Natural killer cell (primary cell): Measurements from ENCODE around the gene MAB21L3. TPM values are rescaled to one million over a fixed set of nuclear protein-coding genes. Genes with fewer than 3 reads are reported as not detected.

ENCODE experiments used
- ATAC-seq, 3 donors: fragments of 150-1000 bp in 2 of 3; fragments of 200-7000 bp in 1 of 3; cut with Tn5 transposase; 1 replicate in 1 of 3; 2 replicates in 2 of 3; pipeline ENCODE4 v1.10.0; 2021; ENCODE audit warnings: mild to moderate bottlenecking in 2 of 3, moderate library complexity in 2 of 3
- DNase-seq, 2 donors: peaks; one replicate each; pipeline versions ENCODE4 v3.0.0 to v3.0.0-alpha.2; 2013 to 2021; ENCODE audit warnings: mixed read lengths in 1 of 2
- H3K27ac ChIP-seq: one replicate; pipeline ENCODE4 v1.5.1; 2013; ENCODE audit warnings: mild to moderate bottlenecking, low read length
- H3K27me3 ChIP-seq: one replicate; pipeline ENCODE4 v1.6.1; 2013; ENCODE audit warnings: low read length; ENCODE audit not compliant: control insufficient read depth, insufficient read depth
- H3K36me3 ChIP-seq: one replicate; pipeline ENCODE4 v1.6.1; 2013; ENCODE audit warnings: low read length; ENCODE audit not compliant: control insufficient read depth, insufficient read depth
- H3K4me1 ChIP-seq: one replicate; pipeline ENCODE4 v1.6.1; 2013; ENCODE audit warnings: low read length; ENCODE audit not compliant: control insufficient read depth, insufficient read depth
- H3K4me3 ChIP-seq: one replicate; pipeline ENCODE4 v1.5.1; 2013; ENCODE audit warnings: low read length
- H3K9me3 ChIP-seq: one replicate; pipeline ENCODE4 v1.6.1; 2013; ENCODE audit warnings: low read length; ENCODE audit not compliant: control insufficient read depth, insufficient read depth
- H3K27ac Mint-ChIP-seq, 2 donors: one replicate each; pipeline ENCODE4 v1.8.0; 2022; ENCODE audit warnings: mild to moderate bottlenecking in 2 of 2, mixed read lengths in 2 of 2, moderate library complexity in 1 of 2
- H3K27me3 Mint-ChIP-seq, 2 donors: one replicate each; pipeline ENCODE4 v1.8.0; 2022; ENCODE audit warnings: low read depth in 2 of 2, mixed read lengths in 2 of 2
- H3K36me3 Mint-ChIP-seq: one replicate; pipeline ENCODE4 v1.8.0; 2022; ENCODE audit warnings: mixed read lengths
- H3K4me1 Mint-ChIP-seq, 2 donors: one replicate each; pipeline ENCODE4 v1.8.0; 2022; ENCODE audit warnings: mixed read lengths in 2 of 2
- H3K4me3 Mint-ChIP-seq: one replicate; pipeline ENCODE4 v1.8.0; 2022; ENCODE audit warnings: mild to moderate bottlenecking, moderate library complexity, mixed read lengths
- H3K9me3 Mint-ChIP-seq, 2 donors: one replicate each; pipeline ENCODE4 v1.8.0; 2022; ENCODE audit warnings: mixed read lengths in 2 of 2
- CTCF ChIP-seq: fragments of 200-600 bp; IDR thresholded peaks from one replicate; pipeline ENCODE4 v1.8.0; 2022; ENCODE audit warnings: antibody characterized with exemption
- WGBS: methylation state at CpG from one replicate; pipeline ENCODE4 v1.1.7; 2013; ENCODE audit warnings: missing lambda C conversion rate; ENCODE audit not compliant: insufficient coverage; 5-methylcytosine and 5-hydroxymethylcytosine counted together
- intact Hi-C: fragments of 100-400 bp; cut with micrococcal nuclease; formaldehyde crosslinking; loops from one replicate; pipeline ENCODE4 v1.14.2; 2022
- total RNA-seq, 4 donors: library from RNA; stranded (reverse); fragments of 120-200 nt in 1 of 4; gene quantifications; one replicate each; pipeline versions ENCODE4 v1.2.3 to v1.2.4, GENCODE V29; 2013 to 2022

The MAB21L3 gene
- total RNA-seq, 3 donors from 2014 or later (not counting 1 experiment from before 2014, with no cell fraction given): not detected

GRCh38 chr1:116126281-116126680, 15.1 kb downstream of the MAB21L3 start:
- Mint-ChIP-seq H3K4me3 (no peak overlapping the region), H3K4me1 (peaks cover 4 to 6% of the 10 kb centered on the region in 2 donors), H3K36me3 (no peaks in the 10 kb centered on the region), H3K9me3 (no peaks in the 10 kb centered on the region), H3K27ac (no peak overlapping the region), H3K27me3 (peaks cover 6 to 25% of the 10 kb centered on the region in 2 donors)
- no peaks in the 10 kb centered on the region for H3K27me3 ChIP-seq
- TF ChIP-seq CTCF: no peak
- ATAC-seq: no peak
- H3K4me3 ChIP-seq: no peak overlapping the region
- H3K4me1 ChIP-seq: peaks cover 9% of the 10 kb centered on the region
- 34% methylated on average over 3 of the region's 4 CpGs for WGBS
- intact Hi-C loops: no loop called here
- no peaks in the 10 kb centered on the region for H3K36me3 ChIP-seq
- H3K9me3 ChIP-seq: no peaks in the 10 kb centered on the region
- DNase-seq: peak in 1 of 2 donors; percentile 41
- no peak overlapping the region for H3K27ac ChIP-seq

- peaks cover 4 to 6% of the 10 kb centered on the region in 2 donors for H3K4me1 Mint-ChIP-seq
- Histone ChIP-seq H3K36me3 (no peaks in the 10 kb centered on the region), H3K4me1 (peaks cover 9% of the 10 kb centered on the region), H3K4me3 (no peak overlapping the region), H3K27me3 (no peaks in the 10 kb centered on the region), H3K27ac (no peak overlapping the region), H3K9me3 (no peaks in the 10 kb centered on the region)
- TF ChIP-seq CTCF: no peak
- DNase-seq: no peak
- H3K27ac Mint-ChIP-seq: no peak overlapping the region
- H3K9me3 Mint-ChIP-seq: no peaks in the 10 kb centered on the region
- intact Hi-C loops: no loop called here
- H3K4me3 Mint-ChIP-seq: no peak overlapping the region
- no peak for ATAC-seq
- 89% methylated on average over 13 of the region's 13 CpGs for WGBS
- H3K36me3 Mint-ChIP-seq: no peaks in the 10 kb centered on the region
- H3K27me3 Mint-ChIP-seq: peaks cover 6 to 25% of the 10 kb centered on the region in 2 donors
Measured at GRCh38 chr1:116127123-116127847, 16.1 kb downstream of the MAB21L3 start.

- DNase-seq (no peak), ATAC-seq (no peak)
- no peak overlapping the region for H3K4me3 ChIP-seq
- 76% methylated on average over 7 of the region's 7 CpGs for WGBS
- H3K27ac Mint-ChIP-seq: no peak overlapping the region
- H3K4me3 Mint-ChIP-seq: no peak overlapping the region
- intact Hi-C loops: no loop called here
- H3K9me3 Mint-ChIP-seq: no peaks in the 10 kb centered on the region
- H3K4me1 Mint-ChIP-seq: peaks cover 4 to 6% of the 10 kb centered on the region in 2 donors
- no peaks in the 10 kb centered on the region for H3K27me3 ChIP-seq
- no peak for TF ChIP-seq CTCF
- no peak overlapping the region for H3K27ac ChIP-seq
- H3K4me1 ChIP-seq: peaks cover 9% of the 10 kb centered on the region
- no peaks in the 10 kb centered on the region for H3K36me3 ChIP-seq
- H3K9me3 ChIP-seq: no peaks in the 10 kb centered on the region
- H3K27me3 Mint-ChIP-seq: peaks cover 6 to 25% of the 10 kb centered on the region in 2 donors
- no peaks in the 10 kb centered on the region for H3K36me3 Mint-ChIP-seq
Measured at GRCh38 chr1:116127848-116128540, 16.8 kb downstream of the MAB21L3 start.
